Activated CD8-positive, alpha-beta memory T cell treated with anti-CD3 and anti-CD28 coated beads for 24 hours (primary cell): ENCODE data around the gene MINAR1.

Source experiments
- DNase-seq: peaks from one replicate; pipeline ENCODE4 v3.0.0-alpha.2; 2020

The MINAR1 gene

GRCh38 chr15:79433276-79433990 lies 1.3 kb downstream of the MINAR1 start:
- no peak for DNase-seq

- no peak for DNase-seq
These were observed 2.2 kb downstream of the MINAR1 start for GRCh38 chr15:79434361-79434760.

GRCh38 chr15:79436037-79436780 lies 4.1 kb downstream of the MINAR1 start:
- no peak for DNase-seq

- no peak for DNase-seq
These were observed 5.3 kb downstream of the MINAR1 start for GRCh38 chr15:79437275-79438000.

GRCh38 chr15:79439236-79439635 lies 7.1 kb downstream of the MINAR1 start:
- no peak for DNase-seq

- no peak for DNase-seq
These were observed 8.3 kb downstream of the MINAR1 start for GRCh38 chr15:79440355-79440908.

- no peak for DNase-seq
These were observed 10.8 kb downstream of the MINAR1 start for GRCh38 chr15:79442911-79443310.

GRCh38 chr15:79447060-79447459 lies 14.9 kb downstream of the MINAR1 start:
- DNase-seq, result no peak

DNA sequence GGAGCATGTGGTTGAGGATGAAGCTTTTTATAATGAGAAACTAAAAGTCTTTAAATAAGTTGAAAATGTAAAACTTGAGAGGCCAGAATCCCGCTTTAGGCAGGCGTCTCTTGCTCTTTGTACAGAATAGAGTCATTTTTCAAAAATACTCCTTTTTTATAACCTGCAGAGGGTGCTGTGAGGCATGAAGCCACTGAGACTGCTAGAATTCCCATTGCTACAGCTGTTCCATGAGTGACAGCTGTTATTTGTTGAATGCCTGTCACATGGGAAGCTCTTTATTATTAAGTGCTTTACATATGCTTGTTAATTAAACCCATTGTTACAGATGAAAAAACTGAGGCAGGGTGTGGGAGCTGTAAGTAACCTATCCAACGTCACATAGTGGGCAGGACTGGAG lies 18.5 kb downstream of the MINAR1 start:
- no peak for DNase-seq

DNA sequence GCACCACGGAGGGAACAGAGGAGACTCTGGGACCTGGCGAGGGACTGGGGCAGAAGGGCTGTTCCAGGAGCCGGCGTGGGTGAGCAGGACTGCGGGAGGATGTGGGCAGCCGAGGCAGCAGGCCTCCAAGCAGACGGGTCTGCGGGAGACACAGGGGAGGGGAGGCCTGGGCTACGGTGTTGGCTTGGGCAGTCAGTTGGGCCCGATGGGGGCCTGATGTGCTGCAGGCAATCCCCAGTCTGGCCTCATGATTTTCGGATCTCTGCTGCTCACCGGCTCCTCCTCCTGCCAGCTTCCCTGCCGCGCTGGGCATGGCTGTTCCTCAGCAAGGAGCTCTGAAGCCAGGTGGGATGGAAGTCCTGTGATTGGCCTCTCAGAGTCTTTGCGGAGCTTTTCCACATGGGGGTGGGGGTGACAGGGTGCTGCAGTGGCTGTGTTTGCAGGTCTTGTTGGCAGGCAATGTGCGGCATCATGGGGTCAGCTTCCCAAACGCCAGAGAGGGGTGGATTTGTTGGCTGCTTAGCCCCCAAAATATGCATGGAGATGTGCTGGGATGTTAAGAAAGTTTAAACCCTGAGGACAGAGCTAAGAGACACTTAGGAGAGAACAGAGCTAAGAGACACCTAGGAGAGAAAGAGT lies 19.3 kb downstream of the MINAR1 start:
- no peak for DNase-seq

DNA sequence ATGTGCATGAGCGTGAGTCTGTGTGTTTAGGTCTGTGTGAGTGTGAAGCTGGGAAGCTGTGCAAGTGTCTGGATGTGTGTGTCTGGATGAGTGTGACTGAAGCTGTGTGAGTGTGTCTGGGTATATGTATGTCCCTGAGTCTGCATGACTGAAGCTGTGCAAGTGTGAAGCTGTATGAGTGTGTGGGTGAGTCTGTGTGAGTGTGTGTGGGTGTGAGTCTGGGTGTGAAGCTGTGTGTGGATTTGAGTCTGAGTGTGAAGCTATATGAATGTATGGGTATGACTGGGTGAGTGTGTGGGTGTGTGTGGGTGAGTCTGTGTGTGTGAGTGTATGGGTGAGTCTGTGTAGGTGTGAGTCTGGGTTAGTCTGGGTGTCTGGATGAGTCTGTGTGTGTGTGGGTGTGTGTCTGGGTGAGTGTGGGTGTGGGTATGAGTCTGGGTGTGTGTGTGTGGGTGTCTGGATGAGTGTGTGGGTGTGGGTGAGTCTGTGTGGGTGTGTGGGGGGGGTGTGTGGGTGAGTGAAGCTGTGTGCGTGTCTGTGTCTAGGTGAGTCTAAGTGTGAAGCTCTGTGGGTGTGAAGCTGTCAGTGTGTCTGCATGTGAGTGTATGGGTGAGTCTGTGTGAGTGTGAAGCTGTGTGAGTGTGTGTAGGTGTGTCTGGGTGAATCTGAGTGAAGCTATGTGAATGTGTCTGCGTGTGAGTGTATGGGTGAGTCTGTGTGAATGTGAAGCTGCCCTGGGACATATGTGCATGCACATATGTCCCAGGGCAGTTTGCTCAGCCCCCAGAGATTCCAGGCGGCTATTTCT lies 20.3 kb downstream of the MINAR1 start:
- no peak for DNase-seq

DNA sequence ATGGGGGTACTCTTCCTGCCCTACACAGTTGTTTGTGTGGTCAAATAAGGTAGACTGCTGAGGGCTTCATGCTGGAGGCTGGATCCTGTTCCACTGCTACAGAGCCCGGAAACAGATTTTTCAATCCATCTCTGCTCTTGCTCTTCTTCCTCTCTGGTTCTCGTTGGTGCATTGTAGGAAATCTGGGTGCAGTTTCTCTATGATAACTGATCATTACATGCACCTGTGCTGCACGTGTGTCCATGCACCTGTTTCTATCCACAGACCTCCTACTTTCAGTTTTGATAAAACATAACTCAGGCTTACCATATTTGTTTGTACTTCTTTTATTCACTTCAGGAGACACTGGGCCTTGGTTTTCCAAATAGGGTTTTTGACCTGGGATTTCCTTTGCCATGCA lies 21.3 kb downstream of the MINAR1 start:
- no peak for DNase-seq

GRCh38 chr15:79454063-79454462 lies 21.9 kb downstream of the MINAR1 start:
- no peak for DNase-seq

GRCh38 chr15:79455361-79455760 lies 23.2 kb downstream of the MINAR1 start:
- DNase-seq, result no peak

DNA sequence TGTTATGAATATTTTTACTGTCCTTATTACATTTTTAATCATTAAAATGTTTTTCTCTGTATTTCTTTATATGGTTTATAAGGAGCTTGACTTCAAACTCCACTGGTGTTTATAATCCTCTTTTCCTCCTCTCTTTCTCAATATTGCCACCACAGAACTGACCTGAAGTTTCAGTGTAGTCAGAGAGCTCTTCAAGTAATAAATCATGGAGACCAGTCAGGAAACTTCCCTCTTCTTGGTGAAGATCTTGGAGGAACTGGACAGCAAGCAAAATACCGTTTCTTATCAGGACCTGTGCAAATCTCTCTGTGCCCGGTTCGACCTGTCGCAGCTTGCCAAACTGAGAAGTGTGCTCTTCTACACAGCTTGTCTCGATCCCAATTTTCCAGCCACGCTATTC lies 23.8 kb downstream of the MINAR1 start:
- no peak for DNase-seq

DNA sequence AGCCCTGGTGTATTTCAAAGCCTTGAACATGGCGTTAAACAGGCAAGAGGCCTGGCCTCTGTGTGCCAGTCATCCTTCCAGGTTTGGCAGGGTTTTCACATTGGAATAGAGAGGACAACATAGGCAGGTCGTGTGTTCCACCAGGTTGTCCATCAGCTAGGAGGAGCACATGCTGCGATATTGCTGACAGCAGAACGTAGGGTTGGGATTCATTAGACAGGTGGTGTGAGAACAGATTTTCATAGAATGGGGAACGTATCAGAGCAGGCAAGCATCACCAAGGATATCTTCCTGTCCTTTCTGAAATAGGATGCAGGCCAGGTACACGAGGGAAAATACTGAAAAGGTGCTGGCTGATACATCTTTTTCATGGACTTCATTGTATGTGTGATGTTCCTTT lies 26.4 kb downstream of the MINAR1 start:
- DNase-seq, result no peak

DNA sequence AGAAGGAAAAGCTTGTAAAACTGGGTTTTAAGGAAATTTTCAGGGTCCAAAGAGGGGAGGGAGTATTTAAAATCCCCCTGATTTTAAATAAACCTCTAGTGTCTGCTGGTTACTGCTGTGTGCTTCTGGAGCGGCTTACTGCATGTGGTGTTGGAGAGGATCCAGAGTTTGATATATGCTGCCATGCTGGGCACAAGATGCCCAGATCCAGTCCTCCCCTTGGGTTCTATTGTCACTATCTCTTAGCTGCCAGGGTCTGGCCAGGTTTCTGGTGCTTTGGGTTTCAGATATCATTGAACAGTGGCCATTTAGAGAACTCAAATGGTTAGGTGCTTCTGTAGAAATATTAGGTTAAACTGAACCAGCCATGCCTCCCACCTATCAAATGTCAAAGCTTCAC lies 27.5 kb downstream of the MINAR1 start:
- no peak for DNase-seq

DNA sequence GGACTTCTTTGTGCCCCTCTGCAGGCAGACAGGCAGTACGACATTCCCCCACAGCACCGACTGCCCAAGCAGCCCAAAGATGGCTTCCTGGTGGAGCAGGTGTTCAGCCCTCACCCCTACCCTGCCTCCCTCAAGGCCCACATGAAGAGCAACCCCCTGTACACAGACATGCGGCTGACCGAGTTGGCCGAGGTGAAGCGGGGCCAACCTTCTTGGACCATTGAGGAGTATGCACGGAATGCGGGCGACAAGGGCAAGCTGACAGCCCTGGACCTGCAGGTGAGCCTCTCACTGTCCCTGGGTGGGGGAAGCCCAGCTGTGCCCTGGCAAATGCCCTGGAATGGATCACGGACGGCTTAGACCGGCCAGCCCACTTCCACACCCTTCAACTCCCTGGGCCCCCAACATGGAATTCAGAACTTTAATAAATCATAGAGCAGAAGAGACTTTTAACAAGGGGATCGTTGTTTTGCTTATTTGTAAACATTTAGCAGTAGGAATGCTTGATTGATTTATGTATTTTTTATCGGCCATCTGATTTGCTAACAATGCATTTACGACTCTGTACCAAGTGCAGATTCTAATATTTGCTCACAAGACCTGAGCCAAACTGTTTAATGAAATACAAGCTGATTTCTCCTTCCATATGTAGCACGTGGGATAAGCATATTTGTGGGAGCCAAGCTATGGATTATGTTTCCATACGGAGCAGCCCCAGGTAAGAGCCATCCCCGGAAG lies 31.1 kb downstream of the MINAR1 start:
- DNase-seq, result no peak

DNA sequence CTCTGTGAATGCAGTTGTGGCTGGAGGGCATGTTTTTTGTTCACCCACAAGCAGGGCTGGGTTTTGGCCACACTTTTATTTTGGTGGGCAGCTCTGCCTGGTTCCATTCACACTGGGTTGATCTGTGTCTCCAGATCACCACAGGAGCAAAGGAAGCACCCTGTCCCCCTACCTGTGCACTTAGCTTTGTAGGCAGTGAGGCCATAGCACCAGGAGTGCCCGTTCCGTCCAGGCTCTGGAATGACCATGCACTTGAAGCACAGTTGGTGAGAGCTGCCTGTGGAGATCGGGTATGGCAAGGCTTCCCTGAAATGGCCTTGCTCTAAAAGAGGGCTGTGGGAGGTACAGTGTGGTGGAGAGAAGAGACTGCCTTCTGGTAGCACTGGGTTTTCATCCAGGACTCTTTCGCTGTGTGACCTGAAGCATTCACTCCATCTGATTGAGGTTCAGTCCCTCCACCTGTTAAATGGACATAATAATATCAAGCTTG lies 31.7 kb downstream of the MINAR1 start:
- no peak for DNase-seq

DNA sequence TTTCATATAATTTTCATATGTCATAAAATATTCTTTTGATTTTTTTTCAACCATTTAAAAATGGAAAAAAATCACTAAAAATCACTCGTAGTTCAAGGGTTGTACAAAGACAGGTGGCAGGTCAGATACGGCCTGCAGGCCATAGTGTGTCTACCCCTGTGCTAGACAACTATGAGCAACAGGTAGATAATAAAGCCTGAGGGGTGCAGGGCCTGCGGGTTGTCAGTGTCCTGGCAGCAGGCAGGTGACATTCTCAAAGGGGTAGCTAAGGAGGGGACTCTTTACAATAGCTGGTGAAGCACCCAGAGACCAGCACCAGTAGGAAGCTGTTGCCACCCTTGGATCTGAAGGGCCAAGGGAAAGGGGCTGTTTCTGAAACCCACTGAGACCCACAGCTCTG lies 34.4 kb downstream of the MINAR1 start:
- DNase-seq, result no peak

DNA sequence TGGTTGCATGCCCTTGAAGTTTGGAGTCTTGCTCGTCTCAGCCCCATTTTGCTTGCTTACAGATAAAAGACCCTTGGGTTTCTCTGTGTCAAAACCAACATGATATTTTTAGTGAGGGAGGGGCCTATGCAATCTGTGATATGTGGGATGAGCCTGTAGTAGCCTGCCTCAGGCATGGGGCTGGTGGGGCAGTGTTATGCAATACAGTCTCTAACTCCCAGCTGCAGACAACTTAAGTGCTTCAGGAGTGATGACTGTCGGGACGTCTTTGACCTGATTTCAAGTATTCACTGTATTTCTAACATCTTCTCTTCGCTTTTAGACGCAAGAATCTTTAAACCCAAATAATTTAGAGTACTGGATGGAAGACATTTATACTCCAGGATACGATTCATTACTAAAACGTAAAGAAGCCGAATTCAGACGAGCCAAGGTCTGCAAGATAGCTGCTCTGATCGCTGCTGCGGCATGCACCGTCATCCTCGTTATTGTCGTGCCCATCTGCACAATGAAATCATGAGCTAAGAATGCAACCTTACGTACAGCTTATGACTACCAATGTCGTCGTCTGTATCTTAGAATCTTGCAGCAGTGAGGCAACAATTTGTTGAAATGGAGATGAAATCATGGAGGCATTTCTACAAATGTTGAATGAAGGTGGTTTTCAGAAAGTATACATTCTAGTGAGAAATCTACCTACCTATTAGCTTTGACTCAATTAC lies 35.9 kb downstream of the MINAR1 start:
- DNase-seq, result no peak
